ENCODE results near the gene ANO4.
"Not testable (repeated sequence)": the region's sequence is repeated elsewhere in the genome, so short reads cannot be mapped to it uniquely, and the experiment has no call there.

Gene ANO4

GRCh38 chr12:101111441-101111840 is 316.9 kb downstream of the ANO4 start:
- no peaks in the 10 kb centered on the region for H3K4me1 Mint-ChIP-seq
- H3K36me3 Mint-ChIP-seq = no peaks in the 10 kb centered on the region
- H3K27ac Mint-ChIP-seq = no peak overlapping the region
- no peak overlapping the region for H3K4me3 Mint-ChIP-seq
- ATAC-seq = no peak
- H3K9me3 Mint-ChIP-seq = no peaks in the 10 kb centered on the region
- no peaks in the 10 kb centered on the region for H3K27me3 Mint-ChIP-seq

GRCh38 chr12:101115326-101115725 is 320.8 kb downstream of the ANO4 start:
- no peak for ATAC-seq
- no peak overlapping the region for H3K27ac Mint-ChIP-seq
- no peaks in the 10 kb centered on the region for H3K4me1 Mint-ChIP-seq
- H3K36me3 Mint-ChIP-seq = no peaks in the 10 kb centered on the region
- H3K9me3 Mint-ChIP-seq = no peaks in the 10 kb centered on the region
- H3K4me3 Mint-ChIP-seq = no peak overlapping the region
- no peaks in the 10 kb centered on the region for H3K27me3 Mint-ChIP-seq

- H3K4me3 Mint-ChIP-seq = no peak overlapping the region
- no peak for ATAC-seq
- no peaks in the 10 kb centered on the region for H3K36me3 Mint-ChIP-seq
- H3K9me3 Mint-ChIP-seq = peaks cover 3% of the 10 kb centered on the region
- H3K27me3 Mint-ChIP-seq = no peaks in the 10 kb centered on the region
- no peak overlapping the region for H3K27ac Mint-ChIP-seq
- no peaks in the 10 kb centered on the region for H3K4me1 Mint-ChIP-seq
Measured at GRCh38 chr12:101116911-101117310, 322.3 kb downstream of the ANO4 start.

GRCh38 chr12:101117842-101118241 is 323.3 kb downstream of the ANO4 start:
- ATAC-seq = no peak
- Mint-ChIP-seq H3K27ac (no peak overlapping the region), H3K27me3 (no peaks in the 10 kb centered on the region)

GRCh38 chr12:101127521-101128219 is 333.1 kb downstream of the ANO4 start:
- H3K4me1 Mint-ChIP-seq = no peaks in the 10 kb centered on the region

More at GRCh38 chr12:101117842-101118241, 323.3 kb downstream of the ANO4 start:
- Mint-ChIP-seq H3K36me3 (no peaks in the 10 kb centered on the region), H3K4me3 (no peak overlapping the region), H3K4me1 (no peaks in the 10 kb centered on the region), H3K9me3 (peaks cover 3% of the 10 kb centered on the region)

GRCh38 chr12:101145777-101146431 is 351.3 kb downstream of the ANO4 start:
- not testable (repeated sequence) for H3K4me3 Mint-ChIP-seq, H3K36me3 Mint-ChIP-seq, H3K4me1 Mint-ChIP-seq, H3K9me3 Mint-ChIP-seq, H3K27ac Mint-ChIP-seq, ATAC-seq
- H3K27me3 Mint-ChIP-seq = peaks cover 15% of the 10 kb centered on the region

More at GRCh38 chr12:101127521-101128219, 333.1 kb downstream of the ANO4 start:
- ATAC-seq = no peak
- Mint-ChIP-seq H3K27me3 (no peaks in the 10 kb centered on the region), H3K4me3 (no peak overlapping the region), H3K27ac (no peak overlapping the region), H3K36me3 (no peaks in the 10 kb centered on the region), H3K9me3 (peaks cover 3% of the 10 kb centered on the region)

- no peak overlapping the region for H3K4me3 Mint-ChIP-seq
- H3K36me3 Mint-ChIP-seq = no peaks in the 10 kb centered on the region
- no peaks in the 10 kb centered on the region for H3K4me1 Mint-ChIP-seq
- ATAC-seq = no peak
- H3K27me3 Mint-ChIP-seq = no peaks in the 10 kb centered on the region
- no peaks in the 10 kb centered on the region for H3K9me3 Mint-ChIP-seq
- H3K27ac Mint-ChIP-seq = no peak overlapping the region
Measured at GRCh38 chr12:101165319-101165718, 370.7 kb downstream of the ANO4 start.

- ATAC-seq = no peak
- H3K27me3 Mint-ChIP-seq = peaks cover 10% of the 10 kb centered on the region
- peaks cover 3% of the 10 kb centered on the region for H3K9me3 Mint-ChIP-seq
- H3K4me1 Mint-ChIP-seq = no peaks in the 10 kb centered on the region
- no peak overlapping the region for H3K4me3 Mint-ChIP-seq
- no peaks in the 10 kb centered on the region for H3K36me3 Mint-ChIP-seq
- no peak overlapping the region for H3K27ac Mint-ChIP-seq
Measured at GRCh38 chr12:101166866-101167265, 372.3 kb downstream of the ANO4 start.

- Mint-ChIP-seq H3K9me3 (peaks cover 3% of the 10 kb centered on the region), H3K27ac (no peak overlapping the region), H3K36me3 (no peaks in the 10 kb centered on the region), H3K4me3 (no peak overlapping the region), H3K4me1 (no peaks in the 10 kb centered on the region), H3K27me3 (peaks cover 10% of the 10 kb centered on the region)
- ATAC-seq = no peak
Measured at GRCh38 chr12:101168001-101168400, 373.4 kb downstream of the ANO4 start.

- no peak overlapping the region for H3K4me3 Mint-ChIP-seq
- ATAC-seq = peak; percentile 18
- H3K4me1 Mint-ChIP-seq = no peaks in the 10 kb centered on the region
- H3K27ac Mint-ChIP-seq = no peak overlapping the region
- no peaks in the 10 kb centered on the region for H3K36me3 Mint-ChIP-seq
- peaks cover 15% of the 10 kb centered on the region for H3K9me3 Mint-ChIP-seq
- peaks cover 10% of the 10 kb centered on the region for H3K27me3 Mint-ChIP-seq
Measured at GRCh38 chr12:101172316-101172715, 377.7 kb downstream of the ANO4 start.

GRCh38 chr12:101173197-101173749 is 378.7 kb downstream of the ANO4 start:
- no peak overlapping the region for H3K27ac Mint-ChIP-seq
- H3K27me3 Mint-ChIP-seq = peaks cover 10% of the 10 kb centered on the region
- peaks cover 15% of the 10 kb centered on the region for H3K9me3 Mint-ChIP-seq
- H3K4me1 Mint-ChIP-seq = no peaks in the 10 kb centered on the region
- ATAC-seq = no peak
- no peak overlapping the region for H3K4me3 Mint-ChIP-seq
- H3K36me3 Mint-ChIP-seq = no peaks in the 10 kb centered on the region

- Mint-ChIP-seq H3K4me1 (no peaks in the 10 kb centered on the region), H3K27ac (no peak overlapping the region), H3K4me3 (no peak overlapping the region), H3K36me3 (no peaks in the 10 kb centered on the region), H3K27me3 (peaks cover 10% of the 10 kb centered on the region), H3K9me3 (peaks cover 15% of the 10 kb centered on the region)
- ATAC-seq = no peak
Measured at GRCh38 chr12:101174541-101174940, 380.0 kb downstream of the ANO4 start.

Measured in stimulated activated memory B cell treated with anti-CD40 and anti-IgM and Interleukin-4, amounts not matched to agents 10 μg/mL and 1 μg/mL and 100 μg/mL, for 72 hours (primary cell).